HG03175 (cell line): ENCODE results near the gene PNPLA3.

Experiments
- ATAC-seq: cut with Tn5 transposase; IDR thresholded peaks from one replicate; pipeline ENCODE4 v1.9.1; 2021; ENCODE audit warnings: mild to moderate bottlenecking, moderate library complexity; ENCODE audit not compliant: unreplicated experiment

Gene PNPLA3

GRCh38 chr22:43923631-43924464 lies at the start of gene PNPLA3:
TSS of gene PNPLA3 (plus strand) at chr22:43923805. CDS start at chr22:43923912, 107 bp downstream.
- no peak for ATAC-seq

- ATAC-seq: no peak
Observed at GRCh38 chr22:43876866-43877509, 46.6 kb upstream of the PNPLA3 start.

GRCh38 chr22:43878079-43878795 lies 45.4 kb upstream of the PNPLA3 start:
- ATAC-seq: no peak

- ATAC-seq: no peak
Observed at GRCh38 chr22:43878831-43879550, 44.6 kb upstream of the PNPLA3 start.

- ATAC-seq: no peak
Observed at GRCh38 chr22:43879901-43880540, 43.6 kb upstream of the PNPLA3 start.

- ATAC-seq: no peak
Observed at GRCh38 chr22:43880541-43880991, 43.0 kb upstream of the PNPLA3 start.

GRCh38 chr22:43881091-43882061 lies 42.2 kb upstream of the PNPLA3 start:
- no peak for ATAC-seq

GRCh38 chr22:43882122-43882767 lies 41.4 kb upstream of the PNPLA3 start:
- ATAC-seq: no peak

- ATAC-seq: no peak
Observed at GRCh38 chr22:43883012-43883661, 40.5 kb upstream of the PNPLA3 start.

- ATAC-seq: no peak
Observed at GRCh38 chr22:43883719-43884415, 39.7 kb upstream of the PNPLA3 start.

- peak; percentile 63 for ATAC-seq
Observed at GRCh38 chr22:43884600-43885318, 38.8 kb upstream of the PNPLA3 start.

GRCh38 chr22:43885319-43885671 lies 38.3 kb upstream of the PNPLA3 start:
- ATAC-seq: no peak

GRCh38 chr22:43885786-43886185 lies 37.8 kb upstream of the PNPLA3 start:
- no peak for ATAC-seq

- no peak for ATAC-seq
Observed at GRCh38 chr22:43886231-43886630, 37.4 kb upstream of the PNPLA3 start.

GRCh38 chr22:43887391-43887790 lies 36.2 kb upstream of the PNPLA3 start:
- ATAC-seq: no peak

GRCh38 chr22:43888740-43889139 lies 34.9 kb upstream of the PNPLA3 start:
- no peak for ATAC-seq

- ATAC-seq: no peak
Observed at GRCh38 chr22:43889201-43889859, 34.3 kb upstream of the PNPLA3 start.
